Spleen (tissue), 7 donors: Measurements from ENCODE around the gene CA5A.

Experiments
- POLR2A ChIP-seq, 3 donors: fragments of 450-650 bp; IDR thresholded peaks; one replicate each; pipeline ENCODE4 v1.5.1; 2017; ENCODE audit warnings: antibody characterized with exemption in 3 of 3, mild to moderate bottlenecking in 1 of 3
- TF ChIP-seq, protein P1 (sequence below), 11 experiments: fragments of 200-600 bp in 7 of 11; fragments of 450-650 bp in 4 of 11; sonication (generic) in 4 of 11; IDR thresholded peaks in 8 of 11; conservative IDR thresholded peaks in 3 of 11; 1 replicate in 7 of 11; 2 replicates in 4 of 11; pipeline versions ENCODE4 v1.4.0 to v1.8.0; 2016 to 2021; ENCODE audit warnings: antibody characterized with exemption in 11 of 11, inconsistent platforms in 4 of 11, mild to moderate bottlenecking in 1 of 11
- donor health status: DM: no; HTN: no; CAD: no; lungs with moderate emphysema.
- donor health status: DM: no; HTN: no; CAD: no.
- donor health status: DM: no; HTN: no; CAD: no.

DNA sequence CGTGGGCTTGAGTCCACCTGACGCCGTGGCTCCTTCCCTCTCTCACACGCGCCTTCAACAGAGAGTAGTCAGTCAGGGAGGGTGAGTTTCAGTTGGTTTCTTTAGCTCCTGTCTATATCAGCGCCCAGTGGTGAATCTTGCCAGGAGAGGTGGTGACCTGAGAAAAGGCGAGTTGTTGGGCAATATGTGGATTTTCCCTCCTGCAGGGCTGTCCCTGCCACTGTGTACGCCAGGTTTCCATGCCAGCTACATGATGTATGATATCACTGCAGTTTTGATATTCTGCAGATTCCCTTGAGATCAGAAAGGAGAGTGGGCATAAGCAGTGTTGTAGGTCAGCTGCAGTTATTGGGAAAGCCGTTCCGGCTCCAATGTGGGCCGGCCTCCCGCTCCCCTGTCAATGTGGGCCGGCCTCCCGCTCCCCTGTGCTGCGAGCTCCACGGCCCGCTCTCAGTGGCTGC, 46.3 kb upstream of the CA5A start:
- TF ChIP-seq, protein P1, sequence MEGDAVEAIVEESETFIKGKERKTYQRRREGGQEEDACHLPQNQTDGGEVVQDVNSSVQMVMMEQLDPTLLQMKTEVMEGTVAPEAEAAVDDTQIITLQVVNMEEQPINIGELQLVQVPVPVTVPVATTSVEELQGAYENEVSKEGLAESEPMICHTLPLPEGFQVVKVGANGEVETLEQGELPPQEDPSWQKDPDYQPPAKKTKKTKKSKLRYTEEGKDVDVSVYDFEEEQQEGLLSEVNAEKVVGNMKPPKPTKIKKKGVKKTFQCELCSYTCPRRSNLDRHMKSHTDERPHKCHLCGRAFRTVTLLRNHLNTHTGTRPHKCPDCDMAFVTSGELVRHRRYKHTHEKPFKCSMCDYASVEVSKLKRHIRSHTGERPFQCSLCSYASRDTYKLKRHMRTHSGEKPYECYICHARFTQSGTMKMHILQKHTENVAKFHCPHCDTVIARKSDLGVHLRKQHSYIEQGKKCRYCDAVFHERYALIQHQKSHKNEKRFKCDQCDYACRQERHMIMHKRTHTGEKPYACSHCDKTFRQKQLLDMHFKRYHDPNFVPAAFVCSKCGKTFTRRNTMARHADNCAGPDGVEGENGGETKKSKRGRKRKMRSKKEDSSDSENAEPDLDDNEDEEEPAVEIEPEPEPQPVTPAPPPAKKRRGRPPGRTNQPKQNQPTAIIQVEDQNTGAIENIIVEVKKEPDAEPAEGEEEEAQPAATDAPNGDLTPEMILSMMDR (IDR thresholded peaks at IDR 0.05 in 8 of 11, conservative IDR thresholded peaks at IDR 0.05 in 3 of 11): no peak
- no peak for TF ChIP-seq POLR2A (IDR thresholded peaks at IDR 0.05)
